ENCODE results near the gene ATP10A. TPM values are rescaled to one million over a fixed set of nuclear protein-coding genes. Genes with fewer than 3 reads are reported as not detected.

Gene ATP10A
- total RNA-seq, 1 experiment from 2014 or later = 2.1 TPM

- TF ChIP-seq ZNF416 (CRISPR knock-in tag; IDR thresholded peaks at IDR 0.05) = no peak
- TF ChIP-seq, protein P1, sequence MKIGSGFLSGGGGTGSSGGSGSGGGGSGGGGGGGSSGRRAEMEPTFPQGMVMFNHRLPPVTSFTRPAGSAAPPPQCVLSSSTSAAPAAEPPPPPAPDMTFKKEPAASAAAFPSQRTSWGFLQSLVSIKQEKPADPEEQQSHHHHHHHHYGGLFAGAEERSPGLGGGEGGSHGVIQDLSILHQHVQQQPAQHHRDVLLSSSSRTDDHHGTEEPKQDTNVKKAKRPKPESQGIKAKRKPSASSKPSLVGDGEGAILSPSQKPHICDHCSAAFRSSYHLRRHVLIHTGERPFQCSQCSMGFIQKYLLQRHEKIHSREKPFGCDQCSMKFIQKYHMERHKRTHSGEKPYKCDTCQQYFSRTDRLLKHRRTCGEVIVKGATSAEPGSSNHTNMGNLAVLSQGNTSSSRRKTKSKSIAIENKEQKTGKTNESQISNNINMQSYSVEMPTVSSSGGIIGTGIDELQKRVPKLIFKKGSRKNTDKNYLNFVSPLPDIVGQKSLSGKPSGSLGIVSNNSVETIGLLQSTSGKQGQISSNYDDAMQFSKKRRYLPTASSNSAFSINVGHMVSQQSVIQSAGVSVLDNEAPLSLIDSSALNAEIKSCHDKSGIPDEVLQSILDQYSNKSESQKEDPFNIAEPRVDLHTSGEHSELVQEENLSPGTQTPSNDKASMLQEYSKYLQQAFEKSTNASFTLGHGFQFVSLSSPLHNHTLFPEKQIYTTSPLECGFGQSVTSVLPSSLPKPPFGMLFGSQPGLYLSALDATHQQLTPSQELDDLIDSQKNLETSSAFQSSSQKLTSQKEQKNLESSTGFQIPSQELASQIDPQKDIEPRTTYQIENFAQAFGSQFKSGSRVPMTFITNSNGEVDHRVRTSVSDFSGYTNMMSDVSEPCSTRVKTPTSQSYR (CRISPR knock-in tag; IDR thresholded peaks at IDR 0.05) = no peak
- TF ChIP-seq, protein P2, sequence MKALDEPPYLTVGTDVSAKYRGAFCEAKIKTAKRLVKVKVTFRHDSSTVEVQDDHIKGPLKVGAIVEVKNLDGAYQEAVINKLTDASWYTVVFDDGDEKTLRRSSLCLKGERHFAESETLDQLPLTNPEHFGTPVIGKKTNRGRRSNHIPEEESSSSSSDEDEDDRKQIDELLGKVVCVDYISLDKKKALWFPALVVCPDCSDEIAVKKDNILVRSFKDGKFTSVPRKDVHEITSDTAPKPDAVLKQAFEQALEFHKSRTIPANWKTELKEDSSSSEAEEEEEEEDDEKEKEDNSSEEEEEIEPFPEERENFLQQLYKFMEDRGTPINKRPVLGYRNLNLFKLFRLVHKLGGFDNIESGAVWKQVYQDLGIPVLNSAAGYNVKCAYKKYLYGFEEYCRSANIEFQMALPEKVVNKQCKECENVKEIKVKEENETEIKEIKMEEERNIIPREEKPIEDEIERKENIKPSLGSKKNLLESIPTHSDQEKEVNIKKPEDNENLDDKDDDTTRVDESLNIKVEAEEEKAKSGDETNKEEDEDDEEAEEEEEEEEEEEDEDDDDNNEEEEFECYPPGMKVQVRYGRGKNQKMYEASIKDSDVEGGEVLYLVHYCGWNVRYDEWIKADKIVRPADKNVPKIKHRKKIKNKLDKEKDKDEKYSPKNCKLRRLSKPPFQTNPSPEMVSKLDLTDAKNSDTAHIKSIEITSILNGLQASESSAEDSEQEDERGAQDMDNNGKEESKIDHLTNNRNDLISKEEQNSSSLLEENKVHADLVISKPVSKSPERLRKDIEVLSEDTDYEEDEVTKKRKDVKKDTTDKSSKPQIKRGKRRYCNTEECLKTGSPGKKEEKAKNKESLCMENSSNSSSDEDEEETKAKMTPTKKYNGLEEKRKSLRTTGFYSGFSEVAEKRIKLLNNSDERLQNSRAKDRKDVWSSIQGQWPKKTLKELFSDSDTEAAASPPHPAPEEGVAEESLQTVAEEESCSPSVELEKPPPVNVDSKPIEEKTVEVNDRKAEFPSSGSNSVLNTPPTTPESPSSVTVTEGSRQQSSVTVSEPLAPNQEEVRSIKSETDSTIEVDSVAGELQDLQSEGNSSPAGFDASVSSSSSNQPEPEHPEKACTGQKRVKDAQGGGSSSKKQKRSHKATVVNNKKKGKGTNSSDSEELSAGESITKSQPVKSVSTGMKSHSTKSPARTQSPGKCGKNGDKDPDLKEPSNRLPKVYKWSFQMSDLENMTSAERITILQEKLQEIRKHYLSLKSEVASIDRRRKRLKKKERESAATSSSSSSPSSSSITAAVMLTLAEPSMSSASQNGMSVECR (CRISPR knock-in tag; IDR thresholded peaks at IDR 0.05; ENCODE audit: borderline replicate concordance) = no peak
- TF ChIP-seq ZBTB43 (CRISPR knock-in tag; IDR thresholded peaks at IDR 0.05) = no peak
- no peak for TF ChIP-seq CREB1 (CRISPR knock-in tag; IDR thresholded peaks at IDR 0.05)
- TF ChIP-seq EMX1 (CRISPR knock-in tag; IDR thresholded peaks at IDR 0.05) = no peak
- POLR2A ChIA-PET = no interaction called here
- H3K36me3 Mint-ChIP-seq = no peaks in the 10 kb centered on the region
- H3K4me1 Mint-ChIP-seq = peaks cover 25% of the 10 kb centered on the region
- no peak for DNase-seq (ENCODE audit: low spot score)
- H3K27ac Mint-ChIP-seq = no peak overlapping the region
- H3K4me3 Mint-ChIP-seq = no peak overlapping the region
- peaks cover 49% of the 10 kb centered on the region for H3K27me3 Mint-ChIP-seq (ENCODE audit: low read depth)
- no peak for ATAC-seq
- CTCF ChIA-PET = interaction anchor here (1.0 kb wide), 1 partner anchor 77 kb away, joined by 5 read pairs; no protein-coding TSS in a partner anchor
- H3K9me3 Mint-ChIP-seq = no peaks in the 10 kb centered on the region; the same call in 1 of the 2 replicates
Measured at GRCh38 chr15:25859838-25860645, 3.1 kb downstream of the ATP10A start.

GRCh38 chr15:25858952-25859760 is 4.0 kb downstream of the ATP10A start:
- Mint-ChIP-seq H3K4me1 (peaks cover 23% of the 10 kb centered on the region), H3K27me3 (ENCODE audit: low read depth) (peaks cover 40% of the 10 kb centered on the region), H3K9me3 (no peaks in the 10 kb centered on the region; the same call in 1 of the 2 replicates), H3K27ac (no peak overlapping the region), H3K4me3 (no peak overlapping the region), H3K36me3 (no peaks in the 10 kb centered on the region)
- no peak for DNase-seq (ENCODE audit: low spot score)
- ChIA-PET CTCF (interaction anchor here (1.0 kb wide), 1 partner anchor 76 kb away, joined by 5 read pairs; no protein-coding TSS in a partner anchor), POLR2A (no interaction called here)
- no peak for ATAC-seq
- TF ChIP-seq E2F1 (CRISPR knock-in tag; IDR thresholded peaks at IDR 0.05) = no peak
- TF ChIP-seq, protein P1 (CRISPR knock-in tag; IDR thresholded peaks at IDR 0.05) = no peak
- TF ChIP-seq NR2C2 (CRISPR knock-in tag; IDR thresholded peaks at IDR 0.05) = no peak
- TF ChIP-seq, protein P3, sequence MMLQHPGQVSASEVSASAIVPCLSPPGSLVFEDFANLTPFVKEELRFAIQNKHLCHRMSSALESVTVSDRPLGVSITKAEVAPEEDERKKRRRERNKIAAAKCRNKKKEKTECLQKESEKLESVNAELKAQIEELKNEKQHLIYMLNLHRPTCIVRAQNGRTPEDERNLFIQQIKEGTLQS (CRISPR knock-in tag; conservative IDR thresholded peaks at IDR 0.05) = no peak
- no peak for TF ChIP-seq ZNF317 (CRISPR knock-in tag; IDR thresholded peaks at IDR 0.05; ENCODE audit: borderline replicate concordance, low read depth)
- no peak for TF ChIP-seq FOXP1 (CRISPR knock-in tag; IDR thresholded peaks at IDR 0.05; ENCODE audit: borderline replicate concordance)
- no peak for TF ChIP-seq ZNF416 (CRISPR knock-in tag; IDR thresholded peaks at IDR 0.05)
- TF ChIP-seq, protein P4, sequence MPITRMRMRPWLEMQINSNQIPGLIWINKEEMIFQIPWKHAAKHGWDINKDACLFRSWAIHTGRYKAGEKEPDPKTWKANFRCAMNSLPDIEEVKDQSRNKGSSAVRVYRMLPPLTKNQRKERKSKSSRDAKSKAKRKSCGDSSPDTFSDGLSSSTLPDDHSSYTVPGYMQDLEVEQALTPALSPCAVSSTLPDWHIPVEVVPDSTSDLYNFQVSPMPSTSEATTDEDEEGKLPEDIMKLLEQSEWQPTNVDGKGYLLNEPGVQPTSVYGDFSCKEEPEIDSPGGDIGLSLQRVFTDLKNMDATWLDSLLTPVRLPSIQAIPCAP (CRISPR knock-in tag; IDR thresholded peaks at IDR 0.05) = no peak
- TF ChIP-seq, protein P5, sequence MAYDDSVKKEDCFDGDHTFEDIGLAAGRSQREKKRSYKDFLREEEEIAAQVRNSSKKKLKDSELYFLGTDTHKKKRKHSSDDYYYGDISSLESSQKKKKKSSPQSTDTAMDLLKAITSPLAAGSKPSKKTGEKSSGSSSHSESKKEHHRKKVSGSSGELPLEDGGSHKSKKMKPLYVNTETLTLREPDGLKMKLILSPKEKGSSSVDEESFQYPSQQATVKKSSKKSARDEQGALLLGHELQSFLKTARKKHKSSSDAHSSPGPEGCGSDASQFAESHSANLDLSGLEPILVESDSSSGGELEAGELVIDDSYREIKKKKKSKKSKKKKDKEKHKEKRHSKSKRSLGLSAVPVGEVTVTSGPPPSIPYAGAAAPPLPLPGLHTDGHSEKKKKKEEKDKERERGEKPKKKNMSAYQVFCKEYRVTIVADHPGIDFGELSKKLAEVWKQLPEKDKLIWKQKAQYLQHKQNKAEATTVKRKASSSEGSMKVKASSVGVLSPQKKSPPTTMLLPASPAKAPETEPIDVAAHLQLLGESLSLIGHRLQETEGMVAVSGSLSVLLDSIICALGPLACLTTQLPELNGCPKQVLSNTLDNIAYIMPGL (CRISPR knock-in tag; IDR thresholded peaks at IDR 0.05) = no peak
- TF ChIP-seq ETV6 (CRISPR knock-in tag; IDR thresholded peaks at IDR 0.05) = no peak

Measured in WTC11 (cell line).